ENCODE measurements around the gene MRPL4. TPM values are rescaled to one million over a fixed set of nuclear protein-coding genes. Genes with fewer than 3 reads are reported as not detected.

Gene MRPL4
- total RNA-seq, 2 experiments from 2014 or later, result 55.4 to 58.6 TPM

DNA sequence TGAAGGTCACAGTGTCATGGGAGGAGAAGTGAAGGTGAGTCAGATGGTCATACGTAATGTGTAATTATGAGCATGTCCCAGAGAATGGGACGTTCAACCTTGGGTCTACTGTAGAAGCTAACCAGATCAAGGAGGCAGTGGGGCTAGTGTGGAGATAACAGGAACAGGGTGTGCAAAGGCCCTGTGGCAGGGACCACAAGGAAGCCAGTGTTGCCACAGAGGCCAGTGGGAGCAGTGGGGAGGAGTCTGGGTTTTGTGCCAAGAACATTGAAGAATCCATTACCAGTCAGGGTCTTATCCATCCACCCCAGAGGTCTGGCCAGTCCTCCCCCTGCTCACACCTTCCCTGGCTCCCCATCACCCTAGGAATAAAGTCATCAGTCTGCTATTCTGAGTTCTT, 3.3 kb downstream of the MRPL4 start:
- H3K27me3 Mint-ChIP-seq, result no peaks in the 10 kb centered on the region
- peaks cover 51% of the 10 kb centered on the region for H3K4me1 Mint-ChIP-seq
- H3K36me3 Mint-ChIP-seq (ENCODE audit: low read depth), result peaks cover 42% of the 10 kb centered on the region
- CTCF ChIA-PET, result interaction anchor here (1.3 kb wide), 1 partner anchor 136 kb away, joined by 4 read pairs; no protein-coding TSS in a partner anchor
- no peak for DNase-seq
- POLR2A ChIA-PET, result interaction anchor here (2.1 kb wide), 1 partner anchor 15 kb away, joined by 6 read pairs; the partner anchor contains the start of gene ICAM1
- no peak overlapping the region for H3K4me3 Mint-ChIP-seq
- H3K27ac Mint-ChIP-seq, result no peak overlapping the region
- no peaks in the 10 kb centered on the region for H3K9me3 Mint-ChIP-seq

GRCh38 chr19:10256551-10256950, 4.5 kb downstream of the MRPL4 start:
- H3K36me3 Mint-ChIP-seq (ENCODE audit: low read depth), result peaks cover 42% of the 10 kb centered on the region
- POLR2A ChIA-PET, result interaction anchor here (1.4 kb wide), 1 partner anchor 21 kb away, joined by 3 read pairs; no protein-coding TSS in a partner anchor
- no peak overlapping the region for H3K4me3 Mint-ChIP-seq
- H3K27me3 Mint-ChIP-seq, result no peaks in the 10 kb centered on the region
- CTCF ChIA-PET, result interaction anchor here (5.7 kb wide), 1 partner anchor 129 kb away, joined by 131 read pairs; no protein-coding TSS in a partner anchor
- H3K9me3 Mint-ChIP-seq, result no peaks in the 10 kb centered on the region
- DNase-seq, result no peak
- H3K27ac Mint-ChIP-seq, result no peak overlapping the region
- H3K4me1 Mint-ChIP-seq, result peaks cover 52% of the 10 kb centered on the region

- no peak overlapping the region for H3K27ac Mint-ChIP-seq
- H3K27me3 Mint-ChIP-seq, result no peaks in the 10 kb centered on the region
- no peak overlapping the region for H3K4me3 Mint-ChIP-seq
- ChIA-PET CTCF (interaction anchor here (2.1 to 5.7 kb wide), 2 partner anchors 129 to 136 kb away, joined by 14 to 131 read pairs; no protein-coding TSS in a partner anchor), POLR2A (interaction anchor here (0.6 to 1.4 kb wide), 2 partner anchors 21 to 139 kb away, joined by 3 read pairs; no protein-coding TSS in a partner anchor)
- DNase-seq, result no peak
- peaks cover 51% of the 10 kb centered on the region for H3K4me1 Mint-ChIP-seq
- peaks cover 42% of the 10 kb centered on the region for H3K36me3 Mint-ChIP-seq (ENCODE audit: low read depth)
- no peaks in the 10 kb centered on the region for H3K9me3 Mint-ChIP-seq
Measured at GRCh38 chr19:10256970-10257615, 5.1 kb downstream of the MRPL4 start.

DNA sequence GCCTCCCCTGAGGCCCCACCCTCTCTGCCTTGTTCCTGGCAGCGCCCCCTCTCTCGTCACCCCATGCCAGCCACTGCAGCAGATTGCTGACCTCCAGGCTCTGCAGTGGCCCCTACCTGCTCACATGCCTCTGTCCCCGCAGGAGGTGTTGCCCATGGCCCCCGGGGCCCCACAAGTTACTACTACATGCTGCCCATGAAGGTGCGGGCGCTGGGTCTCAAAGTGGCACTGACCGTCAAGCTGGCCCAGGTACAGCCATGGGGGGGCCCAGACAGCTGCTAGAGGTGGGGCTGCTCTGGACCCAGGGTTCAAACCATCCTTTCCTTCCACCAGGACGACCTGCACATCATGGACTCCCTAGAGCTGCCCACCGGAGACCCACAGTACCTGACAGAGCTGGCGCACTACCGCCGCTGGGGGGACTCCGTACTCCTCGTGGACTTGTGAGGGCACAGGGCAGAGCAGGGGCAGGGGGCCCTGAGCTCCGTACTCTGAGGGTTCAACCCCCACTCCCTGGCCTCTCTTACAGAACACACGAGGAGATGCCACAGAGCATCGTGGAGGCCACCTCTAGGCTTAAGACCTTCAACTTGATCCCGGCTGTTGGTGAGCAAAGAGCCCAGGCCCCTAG, 6.2 kb downstream of the MRPL4 start:
- POLR2A ChIA-PET, result interaction anchor here (0.5 to 3.1 kb wide), 11 partner anchors 12 to 147 kb away, joined by 3 to 46 read pairs (median 7); partner anchors contain the start of genes DNMT1, ICAM1 and TYK2
- H3K36me3 Mint-ChIP-seq (ENCODE audit: low read depth), result peaks cover 42% of the 10 kb centered on the region
- peaks cover 42% of the 10 kb centered on the region for H3K4me1 Mint-ChIP-seq
- H3K27ac Mint-ChIP-seq, result no peak overlapping the region
- no peak for DNase-seq
- H3K27me3 Mint-ChIP-seq, result no peaks in the 10 kb centered on the region
- H3K4me3 Mint-ChIP-seq, result no peak overlapping the region
- H3K9me3 Mint-ChIP-seq, result no peaks in the 10 kb centered on the region
- CTCF ChIA-PET, result interaction anchor here (0.6 to 5.7 kb wide), 37 partner anchors 8 to 234 kb away, joined by 3 to 131 read pairs (median 4); partner anchors contain the start of genes CDC37, EIF3G, ICAM1 and ICAM5

- peak; percentile 94 for DNase-seq
- POLR2A ChIA-PET, result interaction anchor here (0.5 to 3.1 kb wide), 17 partner anchors 8 to 153 kb away, joined by 3 to 46 read pairs (median 4); partner anchors contain the start of genes DNMT1, ICAM1, MRPL4 and TYK2
- Mint-ChIP-seq H3K4me3 (no peak overlapping the region), H3K36me3 (ENCODE audit: low read depth) (peaks cover 35% of the 10 kb centered on the region), H3K27me3 (no peaks in the 10 kb centered on the region), H3K27ac (peak overlapping the region; percentile 84), H3K9me3 (no peaks in the 10 kb centered on the region), H3K4me1 (peaks cover 34% of the 10 kb centered on the region)
- CTCF ChIA-PET, result interaction anchor here (0.6 to 5.7 kb wide), 46 partner anchors 8 to 233 kb away, joined by 3 to 131 read pairs (median 4); partner anchors contain the start of genes CDC37, EIF3G, ICAM1 and ICAM5
Measured at GRCh38 chr19:10259162-10259905, 7.3 kb downstream of the MRPL4 start.

DNA sequence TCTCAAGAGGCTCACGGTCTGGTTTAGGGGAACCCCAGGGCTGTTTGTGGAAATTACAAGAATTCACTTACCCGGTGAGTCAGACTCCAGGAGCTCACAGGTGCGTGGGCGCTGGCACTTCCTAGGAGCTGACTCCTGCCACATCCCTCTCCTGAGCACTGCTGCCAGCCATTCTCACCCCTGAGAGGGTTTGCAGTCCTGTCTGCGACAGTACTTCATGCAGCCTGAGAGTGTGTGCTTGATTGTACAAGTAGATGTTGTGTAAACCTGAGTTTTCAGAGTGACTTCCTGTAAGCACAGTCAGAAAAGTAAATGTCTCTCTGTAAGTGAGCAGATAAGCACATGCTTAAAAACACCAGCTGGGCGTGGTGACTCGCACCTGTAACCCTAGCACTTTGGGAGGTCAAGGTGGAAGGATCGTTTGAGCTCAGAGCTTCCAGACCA, 8.1 kb downstream of the MRPL4 start:
- Mint-ChIP-seq H3K9me3 (no peaks in the 10 kb centered on the region), H3K27ac (peak overlapping the region; percentile 84), H3K36me3 (ENCODE audit: low read depth) (peaks cover 28% of the 10 kb centered on the region), H3K4me1 (peaks cover 29% of the 10 kb centered on the region), H3K27me3 (no peaks in the 10 kb centered on the region), H3K4me3 (peak overlapping the region; percentile 35)
- peak; percentile 57 for DNase-seq
- CTCF ChIA-PET, result interaction anchor here (0.5 to 5.7 kb wide), 14 partner anchors 10 to 212 kb away, joined by 3 to 131 read pairs (median 4); partner anchors contain the start of genes CDC37, ICAM1, RAVER1 and TYK2
- POLR2A ChIA-PET, result interaction anchor here (0.8 to 3.1 kb wide), 13 partner anchors 8 to 168 kb away, joined by 3 to 46 read pairs (median 5); partner anchors contain the start of genes DNMT1, ICAM1, MRPL4 and TYK2

- Mint-ChIP-seq H3K27ac (no peak overlapping the region), H3K4me1 (peaks cover 27% of the 10 kb centered on the region), H3K27me3 (no peaks in the 10 kb centered on the region), H3K4me3 (no peak overlapping the region), H3K36me3 (ENCODE audit: low read depth) (peaks cover 10% of the 10 kb centered on the region), H3K9me3 (no peaks in the 10 kb centered on the region)
- ChIA-PET CTCF (interaction anchor here (0.6 kb wide), 1 partner anchor 201 kb away, joined by 3 read pairs; no protein-coding TSS in a partner anchor), POLR2A (no interaction called here)
- DNase-seq, result no peak
Measured at GRCh38 chr19:10262771-10263170, 10.8 kb downstream of the MRPL4 start.

- CTCF ChIA-PET, result interaction anchor here (1.7 to 10.1 kb wide), 2 partner anchors 8 to 123 kb away, joined by 4 to 238 read pairs; no protein-coding TSS in a partner anchor
- no peak for DNase-seq
- no peak overlapping the region for H3K4me3 Mint-ChIP-seq
- H3K27ac Mint-ChIP-seq, result no peak overlapping the region
- H3K36me3 Mint-ChIP-seq (ENCODE audit: low read depth), result peaks cover 3% of the 10 kb centered on the region
- peaks cover 27% of the 10 kb centered on the region for H3K4me1 Mint-ChIP-seq
- POLR2A ChIA-PET, result no interaction called here
- H3K27me3 Mint-ChIP-seq, result peaks cover 1% of the 10 kb centered on the region
- no peaks in the 10 kb centered on the region for H3K9me3 Mint-ChIP-seq
Measured at GRCh38 chr19:10266706-10267105, 14.7 kb downstream of the MRPL4 start.

DNA sequence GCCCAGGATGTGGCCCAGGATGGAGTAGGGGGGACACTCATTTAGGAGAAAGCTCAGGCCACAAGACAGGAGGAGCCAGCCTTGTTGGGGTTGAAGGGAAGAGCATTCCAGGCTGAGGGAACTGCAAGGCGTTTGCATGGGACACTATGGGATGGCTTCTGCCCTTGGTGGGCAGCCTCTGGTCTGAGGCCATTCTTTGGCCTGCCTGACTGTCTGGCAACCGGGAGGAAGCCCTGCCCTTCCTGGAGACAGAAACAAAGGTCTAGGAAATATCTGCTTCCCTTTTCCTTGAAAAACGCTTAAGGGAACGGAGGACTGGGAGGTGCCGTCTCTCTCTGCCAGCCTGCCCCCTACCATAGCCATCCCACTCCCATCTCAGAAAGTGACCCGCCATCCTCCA, 16.1 kb downstream of the MRPL4 start:
- peaks cover 7% of the 10 kb centered on the region for H3K36me3 Mint-ChIP-seq (ENCODE audit: low read depth)
- ChIA-PET POLR2A (interaction anchor here (1.4 to 4.3 kb wide), 3 partner anchors 9 to 123 kb away, joined by 5 to 46 read pairs (median 15); partner anchors contain the start of gene TYK2), CTCF (interaction anchor here (1.7 to 10.1 kb wide), 5 partner anchors 8 to 133 kb away, joined by 4 to 238 read pairs (median 10); no protein-coding TSS in a partner anchor)

GRCh38 chr19:10269333-10270179, 17.5 kb downstream of the MRPL4 start:
- Mint-ChIP-seq H3K27me3 (peaks cover 1% of the 10 kb centered on the region), H3K9me3 (no peaks in the 10 kb centered on the region), H3K27ac (peak overlapping the region; percentile 93), H3K36me3 (ENCODE audit: low read depth) (peaks cover 12% of the 10 kb centered on the region), H3K4me3 (peak overlapping the region; percentile 83), H3K4me1 (peaks cover 45% of the 10 kb centered on the region)
- peak; percentile 91 for DNase-seq
- ChIA-PET POLR2A (interaction anchor here (0.6 to 4.3 kb wide), 32 partner anchors 8 to 298 kb away, joined by 3 to 105 read pairs (median 8); partner anchors contain the start of genes CDC37, DNMT1, ICAM4 and ICAM5), CTCF (interaction anchor here (0.7 to 10.1 kb wide), 31 partner anchors 9 to 167 kb away, joined by 3 to 238 read pairs (median 6); partner anchors contain the start of genes CDC37, FDX2, ICAM4 and ICAM5)

More for the DNA sequence above, 16.1 kb downstream of the MRPL4 start:
- Mint-ChIP-seq H3K4me3 (no peak overlapping the region), H3K27ac (no peak overlapping the region), H3K4me1 (peaks cover 39% of the 10 kb centered on the region), H3K9me3 (no peaks in the 10 kb centered on the region), H3K27me3 (peaks cover 1% of the 10 kb centered on the region)
- no peak for DNase-seq

DNA sequence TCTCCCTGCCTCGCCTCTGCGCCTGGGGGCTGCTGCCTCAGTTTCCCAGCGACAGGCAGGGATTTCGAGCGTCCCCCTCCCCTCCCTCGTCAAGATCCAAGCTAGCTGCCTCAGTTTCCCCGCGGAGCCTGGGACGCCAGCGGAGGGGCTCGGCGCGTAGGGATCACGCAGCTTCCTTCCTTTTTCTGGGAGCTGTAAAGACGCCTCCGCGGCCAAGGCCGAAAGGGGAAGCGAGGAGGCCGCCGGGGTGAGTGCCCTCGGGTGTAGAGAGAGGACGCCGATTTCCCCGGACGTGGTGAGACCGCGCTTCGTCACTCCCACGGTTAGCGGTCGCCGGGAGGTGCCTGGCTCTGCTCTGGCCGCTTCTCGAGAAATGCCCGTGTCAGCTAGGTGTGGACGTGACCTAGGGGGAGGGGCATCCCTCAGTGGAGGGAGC, 18.2 kb downstream of the MRPL4 start:
- peak overlapping the region; percentile 93 for H3K27ac Mint-ChIP-seq
- DNase-seq, result peak; percentile 90
- peaks cover 1% of the 10 kb centered on the region for H3K27me3 Mint-ChIP-seq
- CTCF ChIA-PET, result interaction anchor here (0.6 to 10.1 kb wide), 28 partner anchors 10 to 338 kb away, joined by 3 to 238 read pairs (median 6); partner anchors contain the start of genes CDC37, ICAM4, ICAM5 and RAVER1
- H3K9me3 Mint-ChIP-seq, result no peaks in the 10 kb centered on the region
- peaks cover 50% of the 10 kb centered on the region for H3K4me1 Mint-ChIP-seq
- POLR2A ChIA-PET, result interaction anchor here (0.7 to 4.3 kb wide), 36 partner anchors 9 to 298 kb away, joined by 3 to 105 read pairs (median 8); partner anchors contain the start of genes CDC37, DNMT1, ICAM4 and ICAM5
- peak overlapping the region; percentile 83 for H3K4me3 Mint-ChIP-seq
- peaks cover 16% of the 10 kb centered on the region for H3K36me3 Mint-ChIP-seq (ENCODE audit: low read depth)

Data from activated CD4-positive, alpha-beta memory T cell treated with anti-CD3 and anti-CD28 coated beads, Interleukin-2, amount 10 ng/mL, durations not matched to agents 7 days and 5 days (primary cell).